Activated CD8-positive, alpha-beta memory T cell treated with anti-CD3 and anti-CD28 coated beads for 1 hour (primary cell): Measurements from ENCODE around the gene ANO5.
"Not testable (repeated sequence)": the region's sequence is repeated elsewhere in the genome, so short reads cannot be mapped to it uniquely, and the experiment has no call there.

ENCODE experiments used
- DNase-seq, 2 donors: peaks; one replicate each; pipeline ENCODE4 v3.0.0-alpha.2; 2020; ENCODE audit warnings: low read depth in 1 of 2; ENCODE audit errors: extremely low read depth in 1 of 2

The ANO5 gene

GRCh38 chr11:22197139-22198005 is 4.5 kb downstream of the ANO5 start:
- no peak for DNase-seq

- DNase-seq, result no peak
Observed at GRCh38 chr11:22199243-22199642, 6.4 kb downstream of the ANO5 start.

GRCh38 chr11:22203281-22203680 is 10.4 kb downstream of the ANO5 start:
- no peak for DNase-seq

GRCh38 chr11:22207162-22207561 is 14.3 kb downstream of the ANO5 start:
- DNase-seq, result no peak

- DNase-seq, result no peak
Observed at GRCh38 chr11:22208151-22208858, 15.4 kb downstream of the ANO5 start.

GRCh38 chr11:22216940-22217339 is 24.1 kb downstream of the ANO5 start:
- no peak for DNase-seq

- DNase-seq, result no peak
Observed at GRCh38 chr11:22221143-22221542, 28.3 kb downstream of the ANO5 start.

GRCh38 chr11:22225190-22225589 is 32.3 kb downstream of the ANO5 start:
- DNase-seq, result no peak

GRCh38 chr11:22234743-22235142 is 41.9 kb downstream of the ANO5 start:
- DNase-seq, result no peak

- DNase-seq, result no peak
Observed at GRCh38 chr11:22244986-22245592, 52.2 kb downstream of the ANO5 start.

- no peak for DNase-seq
Observed at GRCh38 chr11:22246992-22247391, 54.1 kb downstream of the ANO5 start.

GRCh38 chr11:22249871-22250270 is 57.0 kb downstream of the ANO5 start:
- no peak for DNase-seq

GRCh38 chr11:22256876-22257275 is 64.0 kb downstream of the ANO5 start:
- DNase-seq, result no peak

GRCh38 chr11:22263613-22264012 is 70.7 kb downstream of the ANO5 start:
- DNase-seq, result no peak

GRCh38 chr11:22268983-22269624 is 76.2 kb downstream of the ANO5 start:
- not testable (repeated sequence) for DNase-seq

GRCh38 chr11:22273781-22274180 is 80.9 kb downstream of the ANO5 start:
- DNase-seq, result no peak

GRCh38 chr11:22275600-22275999 is 82.7 kb downstream of the ANO5 start:
- no peak for DNase-seq

GRCh38 chr11:22276535-22276934 is 83.7 kb downstream of the ANO5 start:
- DNase-seq, result no peak

- DNase-seq, result not testable (repeated sequence)
Observed at GRCh38 chr11:22284991-22285390, 92.1 kb downstream of the ANO5 start.

GRCh38 chr11:22302368-22302767 is 109.5 kb downstream of the ANO5 start:
- DNase-seq, result no peak

- DNase-seq, result no peak
Observed at GRCh38 chr11:22304337-22304961, 111.6 kb downstream of the ANO5 start.
